ENCODE measurements around the gene GSTK1. TPM values are rescaled to one million over a fixed set of nuclear protein-coding genes. Genes with fewer than 3 reads are reported as not detected.

GSTK1 gene
- polyA plus RNA-seq, 1 of the 3 experiments (the other 2 are of a cell fraction), result 299 TPM

- TF ChIP-seq TCF12 (IDR thresholded peaks at IDR 0.05) (no peak), MXI1 (IDR thresholded peaks at IDR 0.05; ENCODE audit: low read depth, low read length) (no peak), NFIC (IDR thresholded peaks at IDR 0.05; ENCODE audit: borderline replicate concordance) (no peak), USF2 (IDR thresholded peaks at IDR 0.05; ENCODE audit: borderline replicate concordance, low read depth, low read length) (no peak), IRF3 (IDR thresholded peaks at IDR 0.05; ENCODE audit: low read depth, low read length) (no peak)
- peaks cover 16% of the 10 kb centered on the region for H4K20me1 ChIP-seq (ENCODE audit: insufficient read depth)
- H3K4me1 ChIP-seq (ENCODE audit: control insufficient read depth in 1 of 2, insufficient read depth in 2 of 2, low read depth in 1 of 2, low read length in 1 of 2), result peaks cover 0 to 26% of the 10 kb centered on the region in 2 experiments; a peak in 2 of 4 replicates
- DNase-seq, result no peak
- CTCF ChIA-PET, result interaction anchor here (0.6 to 7.0 kb wide), 29 partner anchors 8 to 97 kb away, joined by 3 to 60 read pairs (median 4); partner anchors contain the start of genes CASP2, CLCN1 and GSTK1
- no peaks in the 10 kb centered on the region for H3K27me3 ChIP-seq (ENCODE audit: insufficient read depth)
- peaks cover 93 to 95% of the 10 kb centered on the region in 2 experiments for H3K36me3 ChIP-seq (replicated peaks in 1 of 2; ENCODE audit: control insufficient read depth in 1 of 2, insufficient read depth in 2 of 2, low read length in 1 of 2)
- H3K9me3 ChIP-seq, result no peaks in the 10 kb centered on the region
- H3K4me3 ChIP-seq (ENCODE audit: low read depth in 2 of 2, low read length in 1 of 2), result no peak overlapping the region
- no peaks in the 10 kb centered on the region for H3K9me2 ChIP-seq
- H2AFZ ChIP-seq (ENCODE audit: low read depth), result no peak overlapping the region
- peaks cover 20% of the 10 kb centered on the region; the same call in 1 of the 2 replicates for H3K79me2 ChIP-seq (ENCODE audit: insufficient read depth)
- 81% methylated on average over 2 of the region's 2 CpGs for WGBS (ENCODE audit: low lambda C conversion rate)
- no peak overlapping the region for H3K9ac ChIP-seq
- peak overlapping the region in 1 of 2 experiments; percentile 1; a peak in 1 of 4 replicates for H3K27ac ChIP-seq (ENCODE audit: low read depth in 2 of 2, low read length in 1 of 2)
- no peak overlapping the region for H3K4me2 ChIP-seq
- H3F3A ChIP-seq (replicated peaks; ENCODE audit: insufficient read depth), result peaks cover 25% of the 10 kb centered on the region
- POLR2A ChIA-PET, result interaction anchor here (1.1 kb wide), 1 partner anchor 12 kb away, joined by 3 read pairs; the partner anchor contains the start of gene CASP2
These were observed 36.1 kb downstream of the GSTK1 start for GRCh38 chr7:143299346-143299745.

- peaks cover 20% of the 10 kb centered on the region for H3F3A ChIP-seq (replicated peaks; ENCODE audit: insufficient read depth)
- H4K20me1 ChIP-seq (ENCODE audit: insufficient read depth), result peaks cover 16% of the 10 kb centered on the region
- TF ChIP-seq EP300 (IDR thresholded peaks at IDR 0.05; ENCODE audit: borderline replicate concordance in 1 of 2, low read depth in 1 of 2, low read length in 1 of 2) (no peak), ELF1 (IDR thresholded peaks at IDR 0.05) (no peak), POLR2AphosphoS5 (IDR thresholded peaks at IDR 0.05; ENCODE audit: low read depth, low read length) (no peak), PBX3 (IDR thresholded peaks at IDR 0.05) (no peak), JUND (IDR thresholded peaks at IDR 0.05) (no peak), TEAD4 (IDR thresholded peaks at IDR 0.05; ENCODE audit: borderline replicate concordance, insufficient read depth) (no peak), NRF1 (IDR thresholded peaks at IDR 0.05; ENCODE audit: low read depth, low read length) (no peak), SMC3 (IDR thresholded peaks at IDR 0.05; ENCODE audit: low read depth, low read length) (peak; percentile 53), FOXJ3 (CRISPR knock-in tag; IDR thresholded peaks at IDR 0.05) (no peak), EZH2phosphoT487 (IDR thresholded peaks at IDR 0.05; ENCODE audit: borderline replicate concordance, low read depth) (no peak), IRF3 (IDR thresholded peaks at IDR 0.05; ENCODE audit: low read depth, low read length) (no peak), CHD2 (IDR thresholded peaks at IDR 0.05; ENCODE audit: low read length, partially characterized antibody) (no peak), RCOR1 (IDR thresholded peaks at IDR 0.05; ENCODE audit: low read length) (no peak), TCF12 (IDR thresholded peaks at IDR 0.05) (no peak), GABPA (IDR thresholded peaks at IDR 0.05; ENCODE audit: low read depth) (no peak), CTCF (IDR thresholded peaks at IDR 0.05) (peak; percentile 69), RAD21 (IDR thresholded peaks at IDR 0.05; ENCODE audit: low read length) (peak; percentile 51)
- H3K36me3 ChIP-seq (replicated peaks in 1 of 2; ENCODE audit: control insufficient read depth in 1 of 2, insufficient read depth in 2 of 2, low read length in 1 of 2), result peaks cover 93 to 95% of the 10 kb centered on the region in 2 experiments
- peak overlapping the region in 1 of 2 experiments; percentile 1; a peak in 1 of 4 replicates for H3K27ac ChIP-seq (ENCODE audit: low read depth in 2 of 2, low read length in 1 of 2)
- WGBS (ENCODE audit: low lambda C conversion rate), result 90% methylated on average over 8 of the region's 8 CpGs
- POLR2A ChIA-PET, result interaction anchor here (1.1 kb wide), 1 partner anchor 12 kb away, joined by 3 read pairs; the partner anchor contains the start of gene CASP2
- CTCF ChIA-PET, result interaction anchor here (0.6 to 7.0 kb wide), 30 partner anchors 8 to 98 kb away, joined by 3 to 60 read pairs (median 4); partner anchors contain the start of genes CASP2, CLCN1 and GSTK1
- H3K4me2 ChIP-seq, result no peak overlapping the region
- no peaks in the 10 kb centered on the region for H3K9me2 ChIP-seq
- H3K4me1 ChIP-seq (ENCODE audit: control insufficient read depth in 1 of 2, insufficient read depth in 2 of 2, low read depth in 1 of 2, low read length in 1 of 2), result peaks cover 0 to 26% of the 10 kb centered on the region in 2 experiments; a peak in 3 of 4 replicates
- no peaks in the 10 kb centered on the region for H3K27me3 ChIP-seq (ENCODE audit: insufficient read depth)
- H2AFZ ChIP-seq (ENCODE audit: low read depth), result no peak overlapping the region
- peaks cover 17% of the 10 kb centered on the region; the same call in 1 of the 2 replicates for H3K79me2 ChIP-seq (ENCODE audit: insufficient read depth)
- no peak overlapping the region for H3K4me3 ChIP-seq (ENCODE audit: low read depth in 2 of 2, low read length in 1 of 2)
- H3K9me3 ChIP-seq, result no peaks in the 10 kb centered on the region
- H3K9ac ChIP-seq, result no peak overlapping the region
- peak; percentile 72 for DNase-seq
These were observed 36.6 kb downstream of the GSTK1 start for GRCh38 chr7:143299840-143300239.
